Body of pancreas (tissue), 4 donors: ENCODE data around the gene PCA3.

Experiments
- POLR2A ChIP-seq, 3 donors: fragments of 450-650 bp; IDR thresholded peaks; one replicate each; pipeline ENCODE4 v1.6.1; 2016; ENCODE audit warnings: antibody characterized with exemption in 3 of 3, mild to moderate bottlenecking in 2 of 3
- TF ChIP-seq, protein P1 (sequence below), 7 experiments: fragments of 450-650 bp in 4 of 7; fragments of 200-600 bp in 3 of 7; sonication (generic) in 3 of 7; IDR thresholded peaks; one replicate each; pipeline ENCODE4 v1.5.1; 2016 to 2019; ENCODE audit warnings: antibody characterized with exemption in 7 of 7

DNA sequence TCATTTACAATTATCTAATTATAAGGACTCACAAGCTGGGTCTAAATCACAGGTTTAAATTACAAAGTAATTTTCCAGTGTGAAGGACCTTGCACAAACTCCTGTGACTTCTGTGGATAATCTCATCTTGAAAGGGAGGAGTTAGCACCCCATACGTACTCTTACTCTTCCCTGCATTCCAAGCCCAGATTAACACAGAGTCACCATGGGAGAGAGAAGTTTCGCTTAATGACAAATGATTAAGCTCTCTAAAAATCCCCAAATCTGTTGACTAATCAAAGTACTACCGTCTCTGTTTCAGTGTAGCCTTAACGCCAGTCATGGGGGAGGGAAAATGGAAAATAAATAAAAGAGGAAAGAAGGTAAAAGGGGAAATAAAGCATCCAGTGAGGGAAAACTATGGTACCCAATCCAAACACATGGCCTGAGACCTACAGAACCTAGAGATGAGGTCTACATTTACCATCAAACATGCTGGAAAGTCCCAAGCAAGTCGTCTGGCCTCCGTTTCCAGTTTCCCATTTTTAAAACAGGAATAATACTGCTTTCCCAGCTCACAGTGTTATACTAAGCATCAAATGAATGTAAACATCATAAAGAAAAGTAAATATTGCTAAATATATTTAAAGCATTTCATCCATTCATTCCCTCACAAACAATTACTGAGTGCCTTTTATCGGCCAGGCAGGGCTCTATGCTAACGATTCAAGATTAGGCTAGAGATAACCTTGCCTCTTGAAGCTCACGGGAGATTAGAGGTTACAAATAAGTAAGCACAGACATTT lies 63.2 kb downstream of the PCA3 start:
- TF ChIP-seq, protein P1, sequence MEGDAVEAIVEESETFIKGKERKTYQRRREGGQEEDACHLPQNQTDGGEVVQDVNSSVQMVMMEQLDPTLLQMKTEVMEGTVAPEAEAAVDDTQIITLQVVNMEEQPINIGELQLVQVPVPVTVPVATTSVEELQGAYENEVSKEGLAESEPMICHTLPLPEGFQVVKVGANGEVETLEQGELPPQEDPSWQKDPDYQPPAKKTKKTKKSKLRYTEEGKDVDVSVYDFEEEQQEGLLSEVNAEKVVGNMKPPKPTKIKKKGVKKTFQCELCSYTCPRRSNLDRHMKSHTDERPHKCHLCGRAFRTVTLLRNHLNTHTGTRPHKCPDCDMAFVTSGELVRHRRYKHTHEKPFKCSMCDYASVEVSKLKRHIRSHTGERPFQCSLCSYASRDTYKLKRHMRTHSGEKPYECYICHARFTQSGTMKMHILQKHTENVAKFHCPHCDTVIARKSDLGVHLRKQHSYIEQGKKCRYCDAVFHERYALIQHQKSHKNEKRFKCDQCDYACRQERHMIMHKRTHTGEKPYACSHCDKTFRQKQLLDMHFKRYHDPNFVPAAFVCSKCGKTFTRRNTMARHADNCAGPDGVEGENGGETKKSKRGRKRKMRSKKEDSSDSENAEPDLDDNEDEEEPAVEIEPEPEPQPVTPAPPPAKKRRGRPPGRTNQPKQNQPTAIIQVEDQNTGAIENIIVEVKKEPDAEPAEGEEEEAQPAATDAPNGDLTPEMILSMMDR (IDR thresholded peaks at IDR 0.05), result no peak
- no peak for TF ChIP-seq POLR2A (IDR thresholded peaks at IDR 0.05)
